GM15510 (cell line): Measurements from ENCODE around the gene NLGN1.

Experiments used
- POLR2A ChIP-seq: IDR thresholded peaks from 3 replicates; pipeline ENCODE4 v1.6.1; 2011; ENCODE audit warnings: borderline replicate concordance; ENCODE audit not compliant: insufficient read length; ENCODE audit errors: extremely low read depth

Gene NLGN1

GRCh38 chr3:174132421-174133042 lies 735.0 kb downstream of the NLGN1 start:
- no peak for TF ChIP-seq POLR2A

GRCh38 chr3:174146008-174146407 lies 748.5 kb downstream of the NLGN1 start:
- TF ChIP-seq POLR2A: no peak

DNA sequence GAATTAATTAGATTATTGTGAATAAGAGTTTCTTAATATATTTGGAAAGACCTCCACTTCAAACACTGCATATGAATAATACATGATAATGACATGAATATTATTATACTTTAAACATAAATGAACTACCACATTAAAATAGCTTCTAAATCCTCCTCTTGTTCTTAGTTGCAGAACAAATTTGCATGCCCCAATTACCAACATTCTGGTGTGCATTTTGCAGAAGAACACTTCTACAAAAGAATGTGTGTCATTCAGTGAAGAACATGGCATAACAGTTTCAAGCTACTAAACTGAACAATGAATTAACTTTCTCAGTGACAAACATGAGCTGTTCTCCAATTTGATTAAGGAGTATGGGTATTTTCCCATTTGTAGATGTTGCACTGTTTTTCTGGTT lies 750.3 kb downstream of the NLGN1 start:
- no peak for TF ChIP-seq POLR2A

- no peak for TF ChIP-seq POLR2A
Measured at GRCh38 chr3:174153871-174154270, 756.3 kb downstream of the NLGN1 start.

DNA sequence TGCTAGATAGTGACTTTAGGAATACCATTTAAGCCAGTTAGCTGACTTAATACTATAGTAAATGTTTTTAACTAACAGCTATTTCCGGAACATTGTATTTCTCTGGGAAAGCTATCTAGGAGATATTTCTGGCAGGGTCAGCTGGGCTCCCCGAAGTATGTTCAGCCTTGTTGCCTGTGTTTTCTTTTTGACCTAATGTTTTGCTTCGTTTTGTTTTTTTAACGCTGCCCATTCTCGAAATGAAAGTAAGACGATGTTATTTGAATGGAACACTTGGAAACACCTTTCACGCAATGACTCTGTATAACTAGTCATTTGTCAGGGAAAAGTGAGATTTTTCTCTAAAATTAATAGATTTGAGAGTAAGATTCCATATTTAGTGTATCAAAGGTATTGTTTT lies 758.7 kb downstream of the NLGN1 start:
- no peak for TF ChIP-seq POLR2A

DNA sequence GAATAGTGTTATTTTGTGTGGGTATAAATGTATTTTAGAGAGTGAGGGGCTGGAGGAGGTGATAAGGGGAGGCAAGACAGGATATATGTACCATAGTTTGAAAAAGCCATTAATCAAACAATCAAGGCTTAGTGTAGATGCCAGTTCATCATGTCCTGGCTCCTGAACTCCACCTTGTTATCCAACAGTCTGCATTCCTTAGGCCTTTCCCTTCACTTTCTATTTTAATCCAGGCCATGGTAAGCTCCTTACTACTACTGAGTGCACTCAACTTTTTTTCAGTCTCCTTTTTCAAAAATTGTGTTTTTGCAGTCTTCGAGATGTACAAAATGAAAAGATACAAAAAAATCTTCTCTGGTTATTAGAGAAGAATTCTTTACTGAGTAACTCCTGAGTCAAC lies 761.1 kb downstream of the NLGN1 start:
- TF ChIP-seq POLR2A: no peak

DNA sequence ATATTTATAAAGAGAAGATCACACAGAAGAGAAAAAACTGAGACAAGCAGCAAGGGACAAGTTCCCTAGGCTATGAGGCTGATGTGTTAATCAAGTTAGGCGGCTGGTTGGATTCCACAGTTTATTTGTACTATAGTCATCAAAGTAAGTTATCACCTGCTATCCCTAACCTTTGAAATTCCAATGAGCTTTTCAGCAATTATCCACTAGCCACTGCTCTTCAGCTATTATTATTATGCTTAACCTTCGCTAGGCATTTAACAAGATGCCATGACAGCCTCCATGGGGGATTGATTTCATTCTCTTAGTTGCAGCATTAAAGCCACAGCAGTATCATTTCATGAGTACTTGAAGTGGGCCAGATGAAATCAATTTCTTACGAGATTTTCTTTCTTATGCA lies 762.1 kb downstream of the NLGN1 start:
- no peak for TF ChIP-seq POLR2A

GRCh38 chr3:174162550-174162949 lies 765.0 kb downstream of the NLGN1 start:
- TF ChIP-seq POLR2A: no peak

- no peak for TF ChIP-seq POLR2A
Measured at GRCh38 chr3:174168026-174168425, 770.5 kb downstream of the NLGN1 start.

GRCh38 chr3:174168538-174169254 lies 771.2 kb downstream of the NLGN1 start:
- TF ChIP-seq POLR2A: no peak

DNA sequence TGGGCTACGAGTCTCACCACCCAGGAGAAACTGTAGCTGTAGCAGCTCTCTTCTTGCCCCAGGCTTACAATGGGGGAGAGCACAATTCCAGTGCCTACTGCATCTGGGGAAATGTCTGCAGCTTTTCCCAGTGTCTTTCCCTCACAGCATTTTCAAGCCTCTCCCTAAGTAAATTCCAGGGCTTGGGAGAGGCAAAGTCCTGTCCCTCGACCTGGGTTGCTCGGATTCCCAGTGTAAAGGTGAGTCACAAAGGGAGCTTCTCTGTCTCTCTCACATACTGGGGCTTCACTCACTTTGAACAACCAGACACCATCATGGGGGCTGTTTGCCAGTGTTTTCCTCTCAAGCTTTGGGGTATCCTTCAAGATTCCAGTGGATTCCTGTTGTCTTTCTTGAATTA lies 772.2 kb downstream of the NLGN1 start:
- no peak for TF ChIP-seq POLR2A

GRCh38 chr3:174170248-174170647 lies 772.7 kb downstream of the NLGN1 start:
- TF ChIP-seq POLR2A: no peak

DNA sequence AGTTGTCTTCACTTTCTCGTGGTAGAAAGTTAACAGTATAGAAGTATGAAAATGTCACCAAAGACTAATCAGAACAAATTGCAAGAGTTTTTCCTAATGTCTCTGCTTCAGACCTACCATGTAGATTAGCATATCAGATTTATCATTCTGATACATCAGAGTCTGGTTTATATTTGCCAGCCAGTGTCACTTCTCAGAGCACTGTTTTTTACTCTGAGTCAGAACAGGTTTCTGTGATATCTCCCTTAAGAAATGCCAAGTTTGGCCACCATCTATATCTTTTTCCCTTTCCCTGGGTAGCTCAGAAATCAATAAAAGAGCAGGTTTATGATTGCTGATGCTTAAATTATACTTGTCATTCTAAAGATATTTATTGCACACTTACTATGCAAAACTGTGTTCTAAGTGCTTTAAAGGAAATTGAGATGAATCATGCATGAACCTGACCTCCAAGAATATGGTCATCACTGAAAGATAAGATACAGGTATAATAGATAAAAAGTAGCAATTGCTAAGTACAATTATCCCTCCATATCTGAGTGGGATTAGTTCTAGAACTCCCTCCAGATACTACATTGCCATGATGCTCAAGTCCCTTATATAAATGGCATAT lies 788.9 kb downstream of the NLGN1 start:
- TF ChIP-seq POLR2A: no peak

DNA sequence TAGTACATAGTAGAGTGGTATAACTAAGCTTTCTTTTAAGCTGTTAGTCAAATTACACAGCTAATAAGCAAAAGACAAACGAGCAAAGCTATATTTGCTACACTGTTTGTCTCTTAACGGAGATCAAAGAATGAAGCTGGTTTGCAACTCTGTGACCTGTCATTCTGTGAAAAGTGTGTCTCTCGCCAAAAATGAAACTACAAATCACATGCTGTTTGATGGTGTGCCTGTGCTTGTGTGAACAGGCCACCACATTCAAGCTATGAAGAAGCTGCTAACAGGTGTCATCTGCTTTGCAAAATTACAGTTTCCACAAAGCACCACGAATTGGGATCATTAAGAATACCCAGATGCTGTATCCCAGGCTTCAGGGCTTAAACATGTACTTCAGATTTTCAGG lies 793.8 kb downstream of the NLGN1 start:
- no peak for TF ChIP-seq POLR2A

DNA sequence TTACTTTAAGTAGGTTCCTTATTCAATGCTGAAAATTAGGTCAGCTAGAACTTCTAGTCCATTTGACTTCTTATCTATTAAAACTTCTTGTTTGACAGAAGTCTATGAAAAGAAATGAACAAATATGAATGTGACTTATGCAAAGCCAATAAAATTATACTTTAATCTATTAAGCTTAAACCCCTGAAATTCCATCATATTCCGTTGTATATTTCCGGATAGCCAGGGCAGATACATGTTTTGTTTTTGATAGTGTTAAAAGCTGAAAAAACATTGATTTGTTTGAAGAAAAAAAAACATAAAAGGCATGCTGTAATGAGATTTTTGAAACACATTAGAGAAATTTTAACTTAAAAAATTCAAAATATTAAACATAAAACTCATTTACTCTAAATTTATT lies 794.4 kb downstream of the NLGN1 start:
- TF ChIP-seq POLR2A: no peak

DNA sequence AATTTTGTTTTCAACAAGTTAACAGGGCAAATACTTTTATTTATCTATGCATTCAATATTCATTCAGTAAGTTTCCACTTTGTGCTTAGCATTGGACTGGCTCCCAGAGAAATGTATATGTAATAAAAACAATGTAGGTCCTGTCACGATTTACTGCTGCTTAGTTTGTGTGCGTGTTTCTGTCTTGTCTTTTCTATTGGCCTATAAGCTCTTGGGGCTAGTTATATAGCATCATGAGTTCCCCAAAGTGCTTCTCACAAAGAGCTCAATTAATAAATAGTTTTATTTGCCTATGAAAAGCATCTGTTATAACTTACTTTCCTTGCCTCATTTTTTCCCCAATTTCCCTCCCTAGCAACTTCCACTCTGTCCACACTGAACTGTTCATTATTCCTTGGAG lies 794.9 kb downstream of the NLGN1 start:
- no peak for TF ChIP-seq POLR2A
